NCI-H345 treated with DMSO at 0.1 percent for 48 hours (cell line): ENCODE data around the gene CSNK1E.
"Not testable (repeated sequence)": the region's sequence is repeated elsewhere in the genome, so short reads cannot be mapped to it uniquely, and the experiment has no call there.

Source experiments
- DNase-seq: peaks from one replicate; lab custom pipeline; 2025; ENCODE audit not compliant: unreplicated experiment; lab: John Stamatoyannopoulos, UW

The CSNK1E gene

GRCh38 chr22:38317122-38317994, at the start of gene CSNK1E:
TSS of gene CSNK1E (minus strand) at chr22:38317433. CDS start at chr22:38314157, 3,276 bp downstream.
- DNase-seq = no peak

- DNase-seq = not testable (repeated sequence)
Observed at GRCh38 chr22:38365829-38366228, 48.6 kb upstream of the CSNK1E start.

DNA sequence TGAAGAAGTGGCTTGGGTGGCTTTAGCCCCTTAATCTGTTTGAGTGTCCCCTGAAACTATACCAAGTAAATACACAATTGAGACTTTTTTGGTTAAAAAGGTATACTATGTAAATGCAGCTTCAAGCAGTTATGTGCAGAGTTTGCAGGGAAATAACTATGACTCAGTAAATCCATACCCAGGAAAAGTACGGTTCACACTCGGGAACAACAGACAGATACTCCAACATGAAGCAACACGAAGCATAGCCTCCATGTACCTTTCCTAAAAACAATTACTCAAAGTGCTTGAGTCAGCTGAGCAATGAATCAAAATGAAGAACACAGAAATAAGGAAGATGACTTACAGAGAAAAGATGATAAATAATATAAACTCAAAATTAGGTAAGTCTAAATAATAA, 47.9 kb upstream of the CSNK1E start:
- DNase-seq = not testable (repeated sequence)

- not testable (repeated sequence) for DNase-seq
Observed at GRCh38 chr22:38360560-38360959, 43.3 kb upstream of the CSNK1E start.

GRCh38 chr22:38359817-38360216, 42.6 kb upstream of the CSNK1E start:
- DNase-seq = not testable (repeated sequence)

DNA sequence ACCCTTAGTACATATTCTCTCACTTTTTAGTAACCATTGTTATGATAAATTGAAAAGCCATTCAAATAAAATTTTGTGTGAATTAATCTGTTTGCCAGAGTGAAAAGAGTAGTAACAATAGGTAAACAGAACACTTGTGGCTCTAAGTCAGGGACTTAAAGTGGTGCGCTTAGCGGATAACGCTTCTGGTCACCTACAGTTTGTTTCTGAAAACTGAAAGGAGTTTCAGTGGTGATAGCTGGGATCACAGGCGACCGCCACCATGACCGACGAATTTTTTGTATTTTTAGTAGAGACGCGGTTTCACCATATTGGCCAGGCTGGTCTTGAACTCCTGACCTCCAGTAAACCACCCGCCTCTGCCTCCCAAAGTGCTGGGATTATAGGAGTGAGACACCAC, 40.7 kb upstream of the CSNK1E start:
- DNase-seq = not testable (repeated sequence)

DNA sequence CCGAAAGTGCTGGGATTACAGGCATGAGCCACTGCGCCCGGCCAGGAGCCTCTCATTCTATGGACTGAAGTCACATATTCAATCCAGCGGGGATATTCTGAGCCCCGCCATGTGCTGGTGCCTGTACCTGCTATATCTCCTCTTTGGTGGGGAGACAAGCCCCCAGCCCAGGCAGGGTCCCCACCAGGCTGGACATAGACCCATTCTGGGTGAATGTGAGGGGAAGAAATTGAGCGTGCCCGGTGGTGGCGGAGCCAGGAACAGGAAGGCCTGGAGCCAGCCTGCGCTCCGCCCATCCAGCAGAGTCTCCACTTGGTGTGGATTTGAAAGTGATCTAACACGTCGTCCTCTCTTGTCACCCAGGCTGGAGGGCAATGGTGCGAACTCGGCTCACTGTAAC, 38.0 kb upstream of the CSNK1E start:
- DNase-seq = no peak

DNA sequence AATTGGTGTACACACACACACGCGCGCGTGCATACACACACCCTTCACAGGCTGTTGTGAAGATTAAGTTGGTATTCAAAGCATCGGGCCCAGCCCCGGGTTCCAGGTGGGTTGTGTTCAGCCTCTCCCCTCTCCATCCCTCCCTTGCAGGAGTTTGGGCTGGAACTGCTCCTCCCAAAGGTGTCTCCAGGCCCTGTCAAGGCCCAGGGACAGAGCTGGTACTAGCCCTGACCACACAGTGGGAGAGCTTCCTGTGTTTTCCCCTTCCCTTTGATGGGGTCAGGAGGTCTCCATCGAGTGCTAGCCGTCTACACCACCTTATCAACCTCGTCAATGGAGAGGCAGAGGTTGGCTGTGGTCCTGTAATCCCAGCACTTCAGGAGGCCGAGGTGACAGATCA, 36.5 kb upstream of the CSNK1E start:
- no peak for DNase-seq

DNA sequence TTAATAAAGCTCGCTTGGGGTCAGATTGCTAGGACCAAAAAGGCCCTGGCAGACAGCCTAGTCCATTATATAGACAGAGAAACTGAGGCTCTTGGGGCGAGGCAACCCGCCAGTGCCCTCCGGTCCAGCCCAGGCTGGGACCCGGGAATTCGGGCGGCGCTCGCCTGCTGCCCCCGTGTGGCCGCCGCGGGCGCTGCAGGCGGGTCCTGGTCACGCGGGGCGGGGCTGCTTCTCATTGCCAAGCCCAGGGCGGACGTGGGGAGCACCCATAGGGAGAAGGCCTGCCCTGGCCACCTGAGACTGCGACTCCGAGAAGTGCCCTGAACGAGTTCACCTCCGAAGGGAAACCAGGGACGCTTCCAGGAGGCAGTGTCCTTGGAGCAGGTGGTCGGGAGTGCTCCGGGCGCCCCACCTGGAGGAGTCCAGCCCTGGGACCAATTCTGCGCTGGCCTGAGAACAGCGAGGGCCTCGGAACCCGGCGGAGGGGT, 36.0 kb upstream of the CSNK1E start:
- no peak for DNase-seq

DNA sequence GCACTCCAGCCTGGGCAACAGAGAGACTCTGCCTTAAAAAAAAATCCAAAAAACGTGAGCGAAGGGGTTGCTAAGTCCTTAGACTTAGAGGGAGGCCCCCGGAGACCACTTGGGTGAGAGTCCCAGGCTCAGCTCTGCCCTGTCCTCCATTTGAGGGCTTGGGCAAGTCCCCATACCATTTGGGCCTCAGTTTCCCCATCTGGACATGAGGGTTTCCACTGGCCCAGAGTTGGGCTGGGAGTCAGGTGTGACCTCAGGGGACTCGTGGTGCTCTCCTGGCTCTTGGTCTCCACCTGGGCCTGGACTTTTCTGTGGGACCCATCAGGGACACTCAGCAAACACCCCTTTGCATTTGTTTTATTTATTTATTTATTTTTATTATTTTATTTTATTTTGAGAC, 35.2 kb upstream of the CSNK1E start:
- DNase-seq = no peak

DNA sequence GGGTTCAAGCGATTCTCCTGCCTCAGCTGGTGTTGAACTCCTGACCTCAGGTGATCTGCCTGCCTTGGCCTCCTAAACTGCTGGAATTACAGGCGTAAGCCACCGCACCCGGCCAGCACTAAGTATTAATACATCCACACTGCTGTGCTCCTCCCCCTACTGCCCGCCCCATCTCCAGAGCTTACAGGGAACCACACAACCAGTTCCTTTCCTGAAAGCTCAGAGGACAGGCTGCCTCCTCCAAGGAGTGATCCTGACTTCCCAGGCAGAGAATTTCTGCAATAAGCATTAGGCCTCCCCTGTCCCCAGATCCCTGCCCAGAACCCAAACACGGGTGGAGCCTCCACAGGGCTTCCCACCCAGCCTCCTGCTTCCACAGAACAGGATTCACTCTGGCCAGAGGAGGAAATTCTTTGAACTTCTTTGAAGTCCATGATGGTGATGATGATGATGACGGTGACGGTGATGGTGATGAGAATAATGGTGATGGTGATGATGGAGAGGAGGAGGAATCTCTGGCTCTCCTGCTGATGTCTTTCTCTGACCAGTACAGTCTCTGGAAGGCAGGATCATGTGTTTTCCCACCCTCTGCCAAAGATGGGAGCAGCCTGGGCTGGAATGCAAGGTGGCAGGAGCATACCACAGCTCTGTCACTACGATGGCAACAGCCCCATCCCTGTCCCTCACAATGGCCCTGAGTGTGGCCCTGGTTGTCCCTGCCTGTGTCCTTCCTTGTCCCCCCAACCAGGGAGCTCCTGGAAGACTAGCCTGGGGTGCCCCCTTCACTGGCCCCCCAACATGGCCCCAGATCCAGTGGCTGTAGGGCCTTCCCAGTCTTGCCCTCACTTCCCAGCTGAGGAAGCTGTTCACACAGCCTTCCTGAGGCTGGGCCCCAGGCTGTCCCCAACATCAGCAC, 33.5 kb upstream of the CSNK1E start:
- DNase-seq = no peak

- no peak for DNase-seq
Observed at GRCh38 chr22:38348751-38349496, 31.7 kb upstream of the CSNK1E start.

DNA sequence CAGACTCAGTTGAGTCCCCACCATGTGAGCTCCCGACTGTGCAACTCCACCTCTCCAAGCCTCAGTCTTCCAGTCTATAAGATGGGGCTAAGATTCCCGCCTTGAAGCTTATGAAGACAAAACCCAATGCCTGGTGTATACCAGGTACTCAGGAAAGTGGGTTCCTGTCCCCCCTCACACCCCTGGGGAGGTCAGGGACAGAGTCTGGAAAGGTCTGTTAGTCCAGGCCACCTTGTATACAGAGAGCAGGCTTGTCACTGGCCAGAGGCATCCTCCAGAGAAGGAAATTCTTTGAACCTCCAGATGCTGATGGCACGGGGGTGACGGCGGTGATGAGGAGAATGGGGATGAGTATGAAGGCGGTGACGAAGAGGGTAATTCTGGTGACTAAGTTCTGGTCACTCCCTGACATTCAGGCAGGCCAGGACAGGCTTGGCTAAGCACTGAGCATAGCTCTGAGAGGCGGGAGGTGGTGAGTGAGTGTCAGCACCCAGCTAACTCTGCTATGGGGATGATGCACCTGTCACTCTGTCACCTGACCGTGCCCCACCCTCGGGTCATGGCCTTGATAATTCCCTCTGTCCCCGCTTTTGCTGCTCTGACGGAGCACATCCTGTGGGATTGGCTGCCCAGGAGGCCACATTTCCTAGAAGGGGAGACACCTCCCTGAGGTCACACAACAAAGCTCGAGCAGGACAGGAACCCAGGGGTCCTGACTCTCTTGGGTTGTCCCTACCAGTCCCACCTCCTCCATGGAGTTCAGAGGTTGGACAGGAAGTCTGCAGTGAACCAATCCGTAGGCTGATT, 30.9 kb upstream of the CSNK1E start:
- no peak for DNase-seq

DNA sequence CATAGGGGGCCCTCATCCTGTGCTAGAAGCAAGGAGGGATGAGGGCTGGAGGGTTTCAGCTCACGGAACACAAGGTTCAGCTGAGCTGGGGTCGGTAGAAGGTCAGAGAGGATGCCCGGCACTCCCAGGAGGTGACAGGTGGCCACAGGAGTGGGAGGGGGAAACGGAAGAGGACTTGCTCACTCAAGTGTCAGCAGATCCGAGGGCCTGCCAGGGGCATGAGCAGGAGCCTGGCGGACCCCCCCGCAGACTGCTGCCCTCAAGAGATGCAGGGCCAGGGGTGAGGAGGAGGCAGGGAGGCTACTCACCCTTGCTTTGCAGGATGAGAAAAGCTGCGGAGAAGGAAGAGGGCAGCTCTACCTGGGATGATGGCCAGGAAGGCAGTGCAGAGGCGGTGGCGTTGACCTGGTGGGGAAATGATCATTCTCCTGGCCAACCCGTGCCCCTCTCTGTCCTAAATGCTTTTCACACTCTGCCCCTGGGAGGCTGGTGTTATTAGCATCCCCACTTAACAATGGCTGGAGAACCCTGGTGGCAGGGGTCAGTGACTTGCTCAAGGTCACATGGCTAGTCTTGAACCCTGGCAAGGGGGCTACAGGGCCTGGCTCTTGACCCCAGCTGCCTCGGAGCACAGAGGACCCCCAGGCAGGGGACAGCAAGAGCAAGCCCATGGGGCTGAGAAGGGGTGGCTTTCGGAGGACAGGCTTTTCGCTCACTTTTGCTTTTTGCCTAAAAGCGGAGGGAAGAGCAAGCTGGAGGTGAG, 30.1 kb upstream of the CSNK1E start:
- DNase-seq = no peak

DNA sequence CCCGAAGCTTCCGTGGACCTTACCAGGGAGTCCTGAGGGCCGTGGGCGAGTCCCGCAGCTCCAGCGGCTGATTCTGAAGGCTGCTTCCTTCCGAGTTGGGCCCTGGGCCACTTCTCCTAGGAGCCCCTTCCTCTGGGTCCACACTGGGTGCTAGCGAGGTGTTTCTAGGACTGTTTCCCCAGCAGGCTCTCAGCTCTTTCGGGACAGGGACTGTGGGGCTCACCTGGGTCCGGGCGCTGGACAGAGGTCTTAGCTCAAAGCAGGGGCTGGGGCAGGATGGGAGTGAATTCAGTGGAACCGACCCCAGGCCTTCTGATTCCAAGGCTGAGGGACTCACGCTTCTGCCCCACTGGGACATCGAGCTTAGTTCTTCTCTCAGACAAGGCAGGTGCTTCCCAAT, 29.3 kb upstream of the CSNK1E start:
- no peak for DNase-seq

DNA sequence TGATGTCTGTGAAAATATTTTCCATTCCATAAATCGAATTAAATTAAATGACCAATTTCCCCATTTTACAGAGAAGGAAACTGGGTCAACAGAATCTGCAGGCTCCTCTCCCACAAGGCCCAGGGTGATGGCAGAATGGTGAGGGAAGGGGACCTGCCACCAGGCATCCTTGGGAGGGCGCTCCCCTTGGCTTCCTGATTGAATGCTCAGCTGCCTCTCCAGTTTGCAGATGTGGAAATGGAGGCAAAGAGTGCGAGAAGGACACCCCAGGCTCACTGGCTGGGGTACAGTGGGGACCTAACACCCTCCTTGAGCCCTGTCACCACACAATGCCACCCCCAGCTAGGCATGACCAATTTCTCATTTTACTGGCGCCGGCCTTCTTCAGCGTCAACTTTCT, 28.5 kb upstream of the CSNK1E start:
- no peak for DNase-seq

- not testable (repeated sequence) for DNase-seq
Observed at GRCh38 chr22:38339893-38340292, 22.7 kb upstream of the CSNK1E start.

GRCh38 chr22:38338772-38339379, 21.6 kb upstream of the CSNK1E start:
- DNase-seq = no peak

GRCh38 chr22:38336699-38337098, 19.5 kb upstream of the CSNK1E start:
- DNase-seq = no peak
